Measurements from ENCODE around the gene GPR146.

GPR146 gene

DNA sequence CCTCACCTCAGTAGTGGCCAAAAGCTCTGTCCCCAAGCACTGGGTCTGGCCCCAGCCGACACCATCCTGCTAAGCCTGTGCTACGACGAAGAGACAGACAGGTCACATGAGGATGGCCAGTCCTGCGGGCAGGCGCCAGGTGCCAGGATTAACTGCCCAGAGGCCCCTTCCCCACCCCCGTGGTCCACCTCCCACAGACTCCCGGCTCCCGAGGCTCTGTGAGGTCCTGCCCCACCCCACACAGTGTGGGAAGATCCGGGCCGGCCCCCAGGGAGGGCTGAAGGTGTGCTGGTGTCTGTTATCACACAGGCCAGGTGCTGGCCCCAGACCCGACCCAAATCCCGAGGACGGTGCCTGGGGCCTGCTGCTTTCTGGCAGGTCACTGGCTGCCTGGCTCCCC is 34.1 kb upstream of the GPR146 start:
- Histone ChIP-seq H2AK5ac (ENCODE audit: low read length) (no peak overlapping the region), H3K4me1 (ENCODE audit: control insufficient read depth, low read depth, low read length) (no peaks in the 10 kb centered on the region), H3K23ac (ENCODE audit: low read length) (no peak overlapping the region), H3K9ac (ENCODE audit: low read length) (no peak overlapping the region), H3K56ac (ENCODE audit: low read length) (no peak overlapping the region), H2BK120ac (ENCODE audit: low read depth, low read length) (no peak overlapping the region), H3K36me3 (ENCODE audit: control insufficient read depth, insufficient read depth, low read length) (no peaks in the 10 kb centered on the region), H3K18ac (ENCODE audit: low read length) (no peak overlapping the region), H3K4me2 (ENCODE audit: low read length) (no peak overlapping the region), H3K4ac (ENCODE audit: low read depth, low read length) (no peak overlapping the region), H4K8ac (ENCODE audit: low read depth, low read length) (no peak overlapping the region), H3K79me1 (ENCODE audit: low read length) (peaks cover 2% of the 10 kb centered on the region), H2BK5ac (ENCODE audit: low read length) (no peak overlapping the region), H3K79me2 (ENCODE audit: control insufficient read depth, insufficient read depth, low read length) (no peaks in the 10 kb centered on the region), H3K4me3 (ENCODE audit: low read length) (no peak overlapping the region), H4K5ac (ENCODE audit: low read length) (no peak overlapping the region), H3K27ac (ENCODE audit: low read depth, low read length) (no peak overlapping the region), H2BK15ac (replicated peaks; ENCODE audit: low read depth) (no peak overlapping the region), H3K27me3 (ENCODE audit: insufficient read depth, low read length, poor library complexity) (no peaks in the 10 kb centered on the region)
- no peak for DNase-seq
- no CpG with 5 or more reads among the region's 13 CpGs for WGBS (ENCODE audit: extremely low coverage, insufficient coverage, low lambda C conversion rate)

GRCh38 chr7:1011297-1012003 is 32.9 kb upstream of the GPR146 start:
- no peak overlapping the region for H3K23ac ChIP-seq (ENCODE audit: low read length)

GRCh38 chr7:1012004-1012715 is 32.2 kb upstream of the GPR146 start:
- no peak overlapping the region for H3K18ac ChIP-seq (ENCODE audit: low read length)
- no peak overlapping the region for H2BK15ac ChIP-seq (replicated peaks; ENCODE audit: low read depth)
- no peaks in the 10 kb centered on the region for H3K4me1 ChIP-seq (ENCODE audit: control insufficient read depth, low read depth, low read length)
- no peak overlapping the region for H3K27ac ChIP-seq (ENCODE audit: low read depth, low read length)
- H3K56ac ChIP-seq (ENCODE audit: low read length) = no peak overlapping the region
- no peak overlapping the region for H4K8ac ChIP-seq (ENCODE audit: low read depth, low read length)
- no peak overlapping the region for H3K4ac ChIP-seq (ENCODE audit: low read depth, low read length)
- no peak for DNase-seq
- H4K5ac ChIP-seq (ENCODE audit: low read length) = no peak overlapping the region
- no peaks in the 10 kb centered on the region for H3K36me3 ChIP-seq (ENCODE audit: control insufficient read depth, insufficient read depth, low read length)
- no peak overlapping the region for H3K4me3 ChIP-seq (ENCODE audit: low read length)
- H2BK5ac ChIP-seq (ENCODE audit: low read length) = no peak overlapping the region
- no peaks in the 10 kb centered on the region for H3K79me2 ChIP-seq (ENCODE audit: control insufficient read depth, insufficient read depth, low read length)
- no peak overlapping the region for H3K23ac ChIP-seq (ENCODE audit: low read length)
- no peak overlapping the region for H2AK5ac ChIP-seq (ENCODE audit: low read length)
- no peak overlapping the region for H3K4me2 ChIP-seq (ENCODE audit: low read length)
- peaks cover 2% of the 10 kb centered on the region for H3K79me1 ChIP-seq (ENCODE audit: low read length)
- H3K27me3 ChIP-seq (ENCODE audit: insufficient read depth, low read length, poor library complexity) = no peaks in the 10 kb centered on the region
- no peak overlapping the region for H2BK120ac ChIP-seq (ENCODE audit: low read depth, low read length)
- H3K9ac ChIP-seq (ENCODE audit: low read length) = no peak overlapping the region
- no CpG with 5 or more reads among the region's 32 CpGs for WGBS (ENCODE audit: extremely low coverage, insufficient coverage, low lambda C conversion rate)

More at GRCh38 chr7:1011297-1012003, 32.9 kb upstream of the GPR146 start:
- DNase-seq = no peak
- H3K4me1 ChIP-seq (ENCODE audit: control insufficient read depth, low read depth, low read length) = no peaks in the 10 kb centered on the region
- no peak overlapping the region for H3K4me3 ChIP-seq (ENCODE audit: low read length)
- H4K5ac ChIP-seq (ENCODE audit: low read length) = no peak overlapping the region
- H3K36me3 ChIP-seq (ENCODE audit: control insufficient read depth, insufficient read depth, low read length) = no peaks in the 10 kb centered on the region
- H2BK15ac ChIP-seq (replicated peaks; ENCODE audit: low read depth) = no peak overlapping the region
- H3K9ac ChIP-seq (ENCODE audit: low read length) = no peak overlapping the region
- no peak overlapping the region for H4K8ac ChIP-seq (ENCODE audit: low read depth, low read length)
- H2AK5ac ChIP-seq (ENCODE audit: low read length) = no peak overlapping the region
- H3K27ac ChIP-seq (ENCODE audit: low read depth, low read length) = no peak overlapping the region
- WGBS (ENCODE audit: extremely low coverage, insufficient coverage, low lambda C conversion rate) = no CpG with 5 or more reads among the region's 13 CpGs
- H3K27me3 ChIP-seq (ENCODE audit: insufficient read depth, low read length, poor library complexity) = no peaks in the 10 kb centered on the region
- no peak overlapping the region for H3K56ac ChIP-seq (ENCODE audit: low read length)
- H3K79me2 ChIP-seq (ENCODE audit: control insufficient read depth, insufficient read depth, low read length) = no peaks in the 10 kb centered on the region
- H2BK120ac ChIP-seq (ENCODE audit: low read depth, low read length) = no peak overlapping the region
- H3K18ac ChIP-seq (ENCODE audit: low read length) = no peak overlapping the region
- no peak overlapping the region for H2BK5ac ChIP-seq (ENCODE audit: low read length)
- H3K4me2 ChIP-seq (ENCODE audit: low read length) = no peak overlapping the region
- H3K4ac ChIP-seq (ENCODE audit: low read depth, low read length) = no peak overlapping the region
- peaks cover 2% of the 10 kb centered on the region for H3K79me1 ChIP-seq (ENCODE audit: low read length)

DNA sequence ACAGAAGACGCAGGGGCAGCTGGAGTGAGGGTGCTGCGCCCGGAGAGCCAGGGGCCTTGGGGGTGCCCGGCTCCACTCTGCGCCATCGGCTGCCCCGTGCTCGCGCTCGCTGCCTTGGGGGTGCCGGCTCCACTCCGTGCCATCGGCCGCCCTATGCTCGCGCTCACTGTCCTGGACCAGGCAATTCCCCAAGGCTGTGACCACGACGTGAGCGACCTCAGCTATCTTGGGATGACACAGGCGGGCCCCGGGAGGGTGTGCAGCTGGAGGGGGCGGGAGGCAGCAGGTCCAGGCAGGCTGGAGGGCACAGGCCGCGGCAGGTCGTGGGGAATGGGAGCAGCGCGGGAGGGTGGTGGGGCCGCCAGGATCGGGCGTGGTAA is 31.6 kb upstream of the GPR146 start:
- H3K4me3 ChIP-seq (ENCODE audit: low read length) = no peak overlapping the region

GRCh38 chr7:1013581-1013980 is 30.8 kb upstream of the GPR146 start:
- Histone ChIP-seq H3K4me3 (ENCODE audit: low read length) (no peak overlapping the region), H3K4ac (ENCODE audit: low read depth, low read length) (no peak overlapping the region), H3K4me1 (ENCODE audit: control insufficient read depth, low read depth, low read length) (no peaks in the 10 kb centered on the region), H4K5ac (ENCODE audit: low read length) (no peak overlapping the region), H3K9ac (ENCODE audit: low read length) (no peak overlapping the region), H2BK120ac (ENCODE audit: low read depth, low read length) (no peak overlapping the region), H2BK5ac (ENCODE audit: low read length) (no peak overlapping the region), H3K4me2 (ENCODE audit: low read length) (no peak overlapping the region), H3K27ac (ENCODE audit: low read depth, low read length) (no peak overlapping the region), H3K23ac (ENCODE audit: low read length) (no peak overlapping the region), H3K79me2 (ENCODE audit: control insufficient read depth, insufficient read depth, low read length) (no peaks in the 10 kb centered on the region), H3K27me3 (ENCODE audit: insufficient read depth, low read length, poor library complexity) (no peaks in the 10 kb centered on the region), H2AK5ac (ENCODE audit: low read length) (no peak overlapping the region), H2BK15ac (replicated peaks; ENCODE audit: low read depth) (no peak overlapping the region), H3K36me3 (ENCODE audit: control insufficient read depth, insufficient read depth, low read length) (no peaks in the 10 kb centered on the region), H4K8ac (ENCODE audit: low read depth, low read length) (no peak overlapping the region), H3K56ac (ENCODE audit: low read length) (no peak overlapping the region), H3K18ac (ENCODE audit: low read length) (no peak overlapping the region), H3K79me1 (ENCODE audit: low read length) (peaks cover 1% of the 10 kb centered on the region)
- no CpG with 5 or more reads among the region's 11 CpGs for WGBS (ENCODE audit: extremely low coverage, insufficient coverage, low lambda C conversion rate)
- no peak for DNase-seq

More for the DNA sequence above, 31.6 kb upstream of the GPR146 start:
- Histone ChIP-seq H2BK15ac (replicated peaks; ENCODE audit: low read depth) (no peak overlapping the region), H3K79me1 (ENCODE audit: low read length) (peaks cover 2% of the 10 kb centered on the region), H3K4me1 (ENCODE audit: control insufficient read depth, low read depth, low read length) (no peaks in the 10 kb centered on the region), H3K23ac (ENCODE audit: low read length) (no peak overlapping the region), H3K79me2 (ENCODE audit: control insufficient read depth, insufficient read depth, low read length) (no peaks in the 10 kb centered on the region), H2AK5ac (ENCODE audit: low read length) (no peak overlapping the region), H3K9ac (ENCODE audit: low read length) (no peak overlapping the region), H3K4ac (ENCODE audit: low read depth, low read length) (no peak overlapping the region), H3K56ac (ENCODE audit: low read length) (no peak overlapping the region), H3K27me3 (ENCODE audit: insufficient read depth, low read length, poor library complexity) (no peaks in the 10 kb centered on the region), H4K8ac (ENCODE audit: low read depth, low read length) (no peak overlapping the region), H2BK5ac (ENCODE audit: low read length) (no peak overlapping the region), H4K5ac (ENCODE audit: low read length) (no peak overlapping the region), H3K27ac (ENCODE audit: low read depth, low read length) (no peak overlapping the region), H2BK120ac (ENCODE audit: low read depth, low read length) (no peak overlapping the region), H3K18ac (ENCODE audit: low read length) (no peak overlapping the region), H3K36me3 (ENCODE audit: control insufficient read depth, insufficient read depth, low read length) (no peaks in the 10 kb centered on the region), H3K4me2 (ENCODE audit: low read length) (no peak overlapping the region)
- no CpG with 5 or more reads among the region's 30 CpGs for whole genome bisulfite sequencing (ENCODE audit: extremely low coverage, insufficient coverage, low lambda C conversion rate)
- no peak for DNase-seq
